A549 (cell line): ENCODE measurements around the gene PITPNM3. TPM values are rescaled to one million over a fixed set of nuclear protein-coding genes. Genes with fewer than 3 reads are reported as not detected.

Source experiments
- ATAC-seq, 2 experiments: fragments of 200-7000 bp in 1 of 2; fragments of >200 bp in 1 of 2; cut with Nextera tagmentation in 1 of 2; cut with Tn5 transposase in 1 of 2; 3 replicates each; pipeline versions ENCODE4 v1.8.0 to v1.9.1; 2018 to 2020; ENCODE audit warnings: mild to moderate bottlenecking in 1 of 2, moderate library complexity in 1 of 2
- CTCF ChIA-PET: fragments of 300-600 bp; sonication (Branson Sonifier 250); formaldehyde crosslinking; extraction: SDS; loops from one replicate; lab custom pipeline; 2021; ENCODE audit warnings: antibody characterized with exemption, inconsistent platforms; lab: Yijun Ruan, JAX
- POLR2A ChIA-PET: fragments of 350-600 bp; formaldehyde crosslinking; extraction: SDS; loops from one replicate; lab custom pipeline; 2021; ENCODE audit warnings: antibody characterized with exemption, inconsistent platforms; lab: Yijun Ruan, JAX
- DNase-seq, 2 experiments: peaks; one replicate each; pipeline versions ENCODE4 v3.0.0 to v3.0.0-alpha.2; 2011 to 2016; ENCODE audit warnings: low read depth in 1 of 2, low spot score in 1 of 2
- FAIRE-seq: peaks from 2 replicates; lab custom pipeline; 2011; peaks lifted over from hg19 to GRCh38; lab: Jason Lieb, UNC
- H3K27ac ChIP-seq, 2 experiments: fragments of >200 bp; sonication (Bioruptor Twin); formaldehyde crosslinking; 3 replicates each; pipeline ENCODE4 v1.5.1; 2016 to 2017
- H3K4me1 ChIP-seq: fragments of >200 bp; sonication (Bioruptor Twin); formaldehyde crosslinking; 3 replicates; pipeline ENCODE4 v1.6.1; 2016
- H3K4me2 ChIP-seq: fragments of >200 bp; sonication (Bioruptor Twin); formaldehyde crosslinking; 3 replicates; pipeline ENCODE4 v1.6.1; 2016
- H3K4me3 ChIP-seq: fragments of >200 bp; sonication (Bioruptor Twin); formaldehyde crosslinking; 3 replicates; pipeline ENCODE4 v1.5.1; 2016
- H3K9me3 ChIP-seq: fragments of >200 bp; sonication (Bioruptor Twin); formaldehyde crosslinking; 3 replicates; pipeline ENCODE4 v1.6.1; 2016
- CBX8 ChIP-seq: fragments of 200-600 bp; sonication (generic); IDR thresholded peaks from 2 replicates; pipeline ENCODE4 v1.6.1; 2016
- CEBPB ChIP-seq, 2 experiments: fragments of >200 bp in 1 of 2; sonication (Bioruptor Twin) in 1 of 2; formaldehyde crosslinking in 1 of 2; IDR thresholded peaks; 2 replicates each; pipeline ENCODE4 v1.6.1; 2012 to 2016
- CHD4 ChIP-seq: fragments of 200-600 bp; sonication (generic); IDR thresholded peaks from 2 replicates; pipeline ENCODE4 v1.6.1; 2016; ENCODE audit warnings: antibody characterized with exemption, mild to moderate bottlenecking, borderline replicate concordance
- EHF ChIP-seq: fragments of 250-450 bp; sonication (Bioruptor Pico); IDR thresholded peaks from 2 replicates; pipeline ENCODE4 v1.5.0; 2020; ENCODE audit warnings: mild to moderate bottlenecking
- EHMT2 ChIP-seq: fragments of 200-600 bp; sonication (generic); IDR thresholded peaks from 2 replicates; pipeline ENCODE4 v1.6.1; 2016; ENCODE audit warnings: antibody characterized with exemption, low read depth, mild to moderate bottlenecking, moderate library complexity
- ELK1 ChIP-seq: fragments of 150-350 bp; IDR thresholded peaks from 2 replicates; pipeline ENCODE4 v1.6.1; 2014; ENCODE audit warnings: low read depth, mild to moderate bottlenecking, low read length
- EP300 ChIP-seq, 2 experiments: fragments of >200 bp; sonication (Bioruptor Twin); formaldehyde crosslinking; IDR thresholded peaks; 2 replicates in 1 of 2; 3 replicates in 1 of 2; pipeline ENCODE4 v1.6.1; 2016 to 2017
- FOXS1 ChIP-seq: fragments of 250-450 bp; sonication (Bioruptor Pico); IDR thresholded peaks from 2 replicates; pipeline ENCODE4 v1.5.0; 2020; ENCODE audit warnings: mild to moderate bottlenecking, moderate library complexity
- HEYL ChIP-seq: fragments of 250-450 bp; sonication (Bioruptor Pico); IDR thresholded peaks from 2 replicates; pipeline ENCODE4 v1.8.0; 2021; ENCODE audit warnings: mild to moderate bottlenecking, moderate library complexity
- HOXB13 ChIP-seq: fragments of 250-450 bp; sonication (Bioruptor Pico); IDR thresholded peaks from 2 replicates; pipeline ENCODE4 v1.5.0; 2020; ENCODE audit warnings: low read depth, mild to moderate bottlenecking, moderate library complexity
- JUN ChIP-seq, 2 experiments: fragments of >200 bp; sonication (Bioruptor Twin); formaldehyde crosslinking; IDR thresholded peaks; 2 replicates in 1 of 2; 3 replicates in 1 of 2; pipeline ENCODE4 v1.6.1; 2016 to 2017
- JUNB ChIP-seq: fragments of >200 bp; sonication (Bioruptor Twin); formaldehyde crosslinking; IDR thresholded peaks from 2 replicates; pipeline ENCODE4 v1.6.1; 2016
- MAZ ChIP-seq: fragments of 150-350 bp; IDR thresholded peaks from 2 replicates; pipeline ENCODE4 v1.6.1; 2014; ENCODE audit warnings: antibody characterized with exemption, low read depth, low read length, borderline replicate concordance
- NFE2L2 ChIP-seq: fragments of 150-350 bp; conservative IDR thresholded peaks from 2 replicates; pipeline ENCODE4 v1.6.1; 2014; ENCODE audit warnings: low read length
- NPAS2 ChIP-seq: fragments of 250-450 bp; sonication (Bioruptor Pico); IDR thresholded peaks from 2 replicates; pipeline ENCODE4 v1.8.0; 2022; ENCODE audit warnings: mild to moderate bottlenecking, moderate library complexity, borderline replicate concordance
- POLR2A ChIP-seq: IDR thresholded peaks from 2 replicates; pipeline ENCODE4 v1.6.1; 2012; ENCODE audit warnings: mild to moderate bottlenecking, low read length
- RAD21 ChIP-seq, 2 experiments: fragments of >200 bp in 1 of 2; sonication (Bioruptor Twin) in 1 of 2; formaldehyde crosslinking in 1 of 2; IDR thresholded peaks in 1 of 2; conservative IDR thresholded peaks in 1 of 2; 2 replicates in 1 of 2; 3 replicates in 1 of 2; pipeline ENCODE4 v1.6.1; 2012 to 2018; ENCODE audit warnings: inconsistent platforms in 1 of 2
- RCOR1 ChIP-seq: fragments of 150-350 bp; IDR thresholded peaks from 2 replicates; pipeline ENCODE4 v1.6.1; 2014; ENCODE audit warnings: antibody characterized with exemption, low read length, low read depth
- RFX5 ChIP-seq: fragments of 450-650 bp; IDR thresholded peaks from 2 replicates; pipeline ENCODE4 v1.7.1; 2014; ENCODE audit warnings: antibody characterized with exemption, mild to moderate bottlenecking, moderate library complexity
- SREBF2 ChIP-seq: fragments of 450-650 bp; IDR thresholded peaks from 2 replicates; pipeline ENCODE4 v1.6.1; 2014; ENCODE audit warnings: mild to moderate bottlenecking, moderate library complexity
- ZC3H11A ChIP-seq: fragments of 450-650 bp; IDR thresholded peaks from 2 replicates; pipeline ENCODE4 v1.6.1; 2014; ENCODE audit warnings: antibody characterized with exemption, mild to moderate bottlenecking
- ZFP36 ChIP-seq: fragments of 450-650 bp; IDR thresholded peaks from 2 replicates; pipeline ENCODE4 v1.6.1; 2014; ENCODE audit warnings: borderline replicate concordance; ENCODE audit not compliant: partially characterized antibody
- ZNF302 ChIP-seq: fragments of 250-450 bp; sonication (Bioruptor Pico); IDR thresholded peaks from 2 replicates; pipeline ENCODE4 v1.9.0; 2021; ENCODE audit warnings: inconsistent platforms, mild to moderate bottlenecking, moderate library complexity
- ZSCAN20 ChIP-seq: fragments of 250-450 bp; sonication (Bioruptor Pico); IDR thresholded peaks from 2 replicates; pipeline ENCODE4 v1.8.0; 2022; ENCODE audit warnings: mild to moderate bottlenecking, moderate library complexity
- WGBS: methylation state at CpG from one replicate; pipeline ENCODE4 v1.1.6; 2017; ENCODE audit errors: missing lambda C conversion rate; 5-methylcytosine and 5-hydroxymethylcytosine counted together
- polyA plus RNA-seq, 4 experiments: library from polyadenylated mRNA; depleted of rRNA in 3 of 4; stranded (reverse); fragments of >200 nt; fragmentation: RNase III in 1 of 4; extraction: RNeasy Plus Mini Kit Qiagen cat#74134 plus additional on column Dnase treatment in 1 of 4; gene quantifications; 2 replicates in 3 of 4; 3 replicates in 1 of 4; pipeline ENCODE4 v1.2.3, GENCODE V29; 2011 to 2017
- TF ChIP-seq, protein P1 (sequence below): fragments of >200 bp; sonication (Bioruptor Twin); formaldehyde crosslinking; IDR thresholded peaks from 2 replicates; pipeline ENCODE4 v1.6.1; 2016

The PITPNM3 gene
- polyA plus RNA-seq, 2 of the 4 experiments (the other 2 are of a cell fraction), result 0.80 to 2.2 TPM

GRCh38 chr17:6534846-6535514 is 21.4 kb downstream of the PITPNM3 start:
- no peak overlapping the region for H3K4me2 ChIP-seq
- ATAC-seq, result peak in 1 of 2 experiments; percentile 33; a peak in 1 of 6 replicates

GRCh38 chr17:6532441-6532885 is 23.9 kb downstream of the PITPNM3 start:
- no peak overlapping the region for H3K27ac ChIP-seq
- 63% methylated on average over 5 of the region's 5 CpGs for WGBS
- H3K4me1 ChIP-seq, result no peaks in the 10 kb centered on the region
- ChIA-PET POLR2A (no interaction called here), CTCF (interaction anchor here (1.0 to 10.9 kb wide), 4 partner anchors 8 to 60 kb away, joined by 3 to 65 read pairs (median 9); no protein-coding TSS in a partner anchor)
- ATAC-seq (no peak), DNase-seq (no peak), FAIRE-seq (peak; percentile 72)
- no peak overlapping the region for H3K4me3 ChIP-seq
- TF ChIP-seq EP300 (IDR thresholded peaks at IDR 0.05) (no peak), FOXS1 (CRISPR knock-in tag) (no peak), NPAS2 (CRISPR knock-in tag) (no peak), CEBPB (IDR thresholded peaks at IDR 0.05) (no peak), ZC3H11A (no peak), ZSCAN20 (CRISPR knock-in tag) (no peak), JUN (IDR thresholded peaks at IDR 0.05) (no peak), ZFP36 (no peak), EHMT2 (no peak), SREBF2 (no peak), RAD21 (conservative IDR thresholded peaks at IDR 0.05 in 1 of 2, IDR thresholded peaks at IDR 0.05 in 1 of 2) (no peak), NFE2L2 (no peak), JUNB (no peak), HEYL (CRISPR knock-in tag) (no peak), ELK1 (no peak), MAZ (no peak)
- H3K4me2 ChIP-seq, result no peak overlapping the region
- no peaks in the 10 kb centered on the region for H3K9me3 ChIP-seq

More at GRCh38 chr17:6534846-6535514, 21.4 kb downstream of the PITPNM3 start:
- ChIA-PET POLR2A (no interaction called here), CTCF (interaction anchor here (3.4 kb wide), 1 partner anchor 11 kb away, joined by 15 read pairs; no protein-coding TSS in a partner anchor)
- no peak overlapping the region for H3K4me3 ChIP-seq
- H3K27ac ChIP-seq, result no peak overlapping the region
- H3K9me3 ChIP-seq, result peaks cover 5% of the 10 kb centered on the region; the same call in 2 of the 3 replicates
- TF ChIP-seq EHMT2 (no peak), NPAS2 (CRISPR knock-in tag) (no peak), RFX5 (no peak), CBX8 (no peak), HOXB13 (CRISPR knock-in tag) (no peak), POLR2A (no peak)
- WGBS, result 60% methylated on average over 3 of the region's 3 CpGs
- DNase-seq, result no peak
- H3K4me1 ChIP-seq, result no peaks in the 10 kb centered on the region
- FAIRE-seq, result no peak

GRCh38 chr17:6531575-6531974 is 24.8 kb downstream of the PITPNM3 start:
- no peak overlapping the region for H3K4me2 ChIP-seq
- POLR2A ChIA-PET, result interaction anchor here (0.7 kb wide), 1 partner anchor 38 kb away, joined by 3 read pairs; no protein-coding TSS in a partner anchor
- 57% methylated on average over 6 of the region's 7 CpGs for WGBS
- TF ChIP-seq ZNF302 (CRISPR knock-in tag) (no peak), CHD4 (no peak), RCOR1 (no peak), CBX8 (no peak), EHF (no peak)
- TF ChIP-seq, protein P1, sequence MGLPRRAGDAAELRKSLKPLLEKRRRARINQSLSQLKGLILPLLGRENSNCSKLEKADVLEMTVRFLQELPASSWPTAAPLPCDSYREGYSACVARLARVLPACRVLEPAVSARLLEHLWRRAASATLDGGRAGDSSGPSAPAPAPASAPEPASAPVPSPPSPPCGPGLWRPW, result no peak
- FAIRE-seq, result no peak
- no peak for ATAC-seq
- no peak overlapping the region for H3K27ac ChIP-seq
- H3K9me3 ChIP-seq, result no peaks in the 10 kb centered on the region
- CTCF ChIA-PET, result interaction anchor here (1.0 to 10.9 kb wide), 3 partner anchors 20 to 59 kb away, joined by 3 to 65 read pairs (median 3); no protein-coding TSS in a partner anchor
- H3K4me3 ChIP-seq, result no peak overlapping the region
- no peak for DNase-seq
- no peaks in the 10 kb centered on the region for H3K4me1 ChIP-seq
